ENCODE measurements around the gene ZFC3H1.

DNA sequence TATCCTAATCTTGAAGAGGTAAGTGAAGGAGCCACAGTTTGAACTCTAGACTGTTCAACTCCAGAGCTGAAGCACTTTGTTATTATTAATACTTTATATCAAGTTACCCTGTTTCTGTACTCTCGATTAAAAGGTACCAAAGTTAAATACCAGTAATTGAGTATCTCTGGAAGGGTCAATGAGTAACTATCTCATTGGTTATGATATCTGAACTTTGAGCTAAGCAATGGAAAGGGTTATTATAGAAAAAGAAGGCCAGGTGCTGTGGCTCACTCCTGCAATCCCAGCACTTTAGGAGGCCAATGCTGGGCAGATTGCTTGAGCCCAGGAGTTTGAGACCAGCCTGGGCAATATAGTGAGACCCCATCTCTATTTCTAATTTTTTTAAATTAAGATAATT lies 32.1 kb upstream of the ZFC3H1 start:
- TF ChIP-seq POLR2AphosphoS5 (IDR thresholded peaks at IDR 0.05) (no peak), POLR2A (IDR thresholded peaks at IDR 0.05) (no peak), EP300 (IDR thresholded peaks at IDR 0.05) (no peak)
- TF ChIP-seq, protein P1, sequence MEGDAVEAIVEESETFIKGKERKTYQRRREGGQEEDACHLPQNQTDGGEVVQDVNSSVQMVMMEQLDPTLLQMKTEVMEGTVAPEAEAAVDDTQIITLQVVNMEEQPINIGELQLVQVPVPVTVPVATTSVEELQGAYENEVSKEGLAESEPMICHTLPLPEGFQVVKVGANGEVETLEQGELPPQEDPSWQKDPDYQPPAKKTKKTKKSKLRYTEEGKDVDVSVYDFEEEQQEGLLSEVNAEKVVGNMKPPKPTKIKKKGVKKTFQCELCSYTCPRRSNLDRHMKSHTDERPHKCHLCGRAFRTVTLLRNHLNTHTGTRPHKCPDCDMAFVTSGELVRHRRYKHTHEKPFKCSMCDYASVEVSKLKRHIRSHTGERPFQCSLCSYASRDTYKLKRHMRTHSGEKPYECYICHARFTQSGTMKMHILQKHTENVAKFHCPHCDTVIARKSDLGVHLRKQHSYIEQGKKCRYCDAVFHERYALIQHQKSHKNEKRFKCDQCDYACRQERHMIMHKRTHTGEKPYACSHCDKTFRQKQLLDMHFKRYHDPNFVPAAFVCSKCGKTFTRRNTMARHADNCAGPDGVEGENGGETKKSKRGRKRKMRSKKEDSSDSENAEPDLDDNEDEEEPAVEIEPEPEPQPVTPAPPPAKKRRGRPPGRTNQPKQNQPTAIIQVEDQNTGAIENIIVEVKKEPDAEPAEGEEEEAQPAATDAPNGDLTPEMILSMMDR (IDR thresholded peaks at IDR 0.05), result no peak
